Measurements from ENCODE around the gene CSRP1.

DNA sequence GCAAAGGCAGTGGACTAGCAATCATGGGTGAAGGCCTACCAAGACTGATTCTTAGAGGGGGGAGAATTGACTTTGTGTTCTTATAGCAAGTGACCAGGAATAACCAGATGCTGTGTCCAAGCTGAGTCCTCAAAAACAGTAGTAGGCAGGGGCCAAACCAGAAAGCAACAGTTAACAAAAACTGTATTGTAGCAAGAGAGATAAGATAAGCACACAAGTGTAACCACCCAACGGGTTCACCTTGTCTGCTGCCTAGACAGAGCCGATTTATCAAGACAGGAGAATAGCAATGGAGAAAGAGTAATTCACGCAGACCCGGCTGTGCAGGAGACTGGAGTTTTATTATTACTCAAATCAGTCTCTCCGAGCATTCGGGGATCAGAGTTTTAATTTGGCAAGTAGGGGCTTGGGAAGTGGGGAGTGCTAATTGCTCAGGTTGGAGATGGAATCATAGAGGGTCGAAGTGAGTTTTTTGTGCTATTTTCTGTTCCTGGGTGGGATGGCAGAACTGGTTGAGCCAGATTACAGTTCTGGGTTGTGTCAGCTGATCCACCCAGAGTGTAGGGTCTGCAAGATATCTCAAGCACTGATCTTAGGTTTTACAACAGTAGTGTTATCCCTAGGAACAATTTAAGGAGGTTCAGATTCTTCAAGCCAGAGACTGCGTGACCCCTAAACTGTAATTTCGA, 8.3 kb upstream of the CSRP1 start:
- TF ChIP-seq POLR2AphosphoS5 (IDR thresholded peaks at IDR 0.05; ENCODE audit: low read depth, low read length): no peak
- no peak for TF ChIP-seq TAF1 (IDR thresholded peaks at IDR 0.05; ENCODE audit: borderline replicate concordance, insufficient read depth, low read length)
- TF ChIP-seq, protein P1, sequence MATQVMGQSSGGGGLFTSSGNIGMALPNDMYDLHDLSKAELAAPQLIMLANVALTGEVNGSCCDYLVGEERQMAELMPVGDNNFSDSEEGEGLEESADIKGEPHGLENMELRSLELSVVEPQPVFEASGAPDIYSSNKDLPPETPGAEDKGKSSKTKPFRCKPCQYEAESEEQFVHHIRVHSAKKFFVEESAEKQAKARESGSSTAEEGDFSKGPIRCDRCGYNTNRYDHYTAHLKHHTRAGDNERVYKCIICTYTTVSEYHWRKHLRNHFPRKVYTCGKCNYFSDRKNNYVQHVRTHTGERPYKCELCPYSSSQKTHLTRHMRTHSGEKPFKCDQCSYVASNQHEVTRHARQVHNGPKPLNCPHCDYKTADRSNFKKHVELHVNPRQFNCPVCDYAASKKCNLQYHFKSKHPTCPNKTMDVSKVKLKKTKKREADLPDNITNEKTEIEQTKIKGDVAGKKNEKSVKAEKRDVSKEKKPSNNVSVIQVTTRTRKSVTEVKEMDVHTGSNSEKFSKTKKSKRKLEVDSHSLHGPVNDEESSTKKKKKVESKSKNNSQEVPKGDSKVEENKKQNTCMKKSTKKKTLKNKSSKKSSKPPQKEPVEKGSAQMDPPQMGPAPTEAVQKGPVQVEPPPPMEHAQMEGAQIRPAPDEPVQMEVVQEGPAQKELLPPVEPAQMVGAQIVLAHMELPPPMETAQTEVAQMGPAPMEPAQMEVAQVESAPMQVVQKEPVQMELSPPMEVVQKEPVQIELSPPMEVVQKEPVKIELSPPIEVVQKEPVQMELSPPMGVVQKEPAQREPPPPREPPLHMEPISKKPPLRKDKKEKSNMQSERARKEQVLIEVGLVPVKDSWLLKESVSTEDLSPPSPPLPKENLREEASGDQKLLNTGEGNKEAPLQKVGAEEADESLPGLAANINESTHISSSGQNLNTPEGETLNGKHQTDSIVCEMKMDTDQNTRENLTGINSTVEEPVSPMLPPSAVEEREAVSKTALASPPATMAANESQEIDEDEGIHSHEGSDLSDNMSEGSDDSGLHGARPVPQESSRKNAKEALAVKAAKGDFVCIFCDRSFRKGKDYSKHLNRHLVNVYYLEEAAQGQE (IDR thresholded peaks at IDR 0.05; ENCODE audit: insufficient read depth in 1 of 2, low read depth in 2 of 2, low read length in 2 of 2): no peak
